ENCODE measurements around the gene ADARB2. TPM values are rescaled to one million over a fixed set of nuclear protein-coding genes. Genes with fewer than 3 reads are reported as not detected.

The ADARB2 gene
- total RNA-seq, 1 experiment from 2014 or later: not detected

DNA sequence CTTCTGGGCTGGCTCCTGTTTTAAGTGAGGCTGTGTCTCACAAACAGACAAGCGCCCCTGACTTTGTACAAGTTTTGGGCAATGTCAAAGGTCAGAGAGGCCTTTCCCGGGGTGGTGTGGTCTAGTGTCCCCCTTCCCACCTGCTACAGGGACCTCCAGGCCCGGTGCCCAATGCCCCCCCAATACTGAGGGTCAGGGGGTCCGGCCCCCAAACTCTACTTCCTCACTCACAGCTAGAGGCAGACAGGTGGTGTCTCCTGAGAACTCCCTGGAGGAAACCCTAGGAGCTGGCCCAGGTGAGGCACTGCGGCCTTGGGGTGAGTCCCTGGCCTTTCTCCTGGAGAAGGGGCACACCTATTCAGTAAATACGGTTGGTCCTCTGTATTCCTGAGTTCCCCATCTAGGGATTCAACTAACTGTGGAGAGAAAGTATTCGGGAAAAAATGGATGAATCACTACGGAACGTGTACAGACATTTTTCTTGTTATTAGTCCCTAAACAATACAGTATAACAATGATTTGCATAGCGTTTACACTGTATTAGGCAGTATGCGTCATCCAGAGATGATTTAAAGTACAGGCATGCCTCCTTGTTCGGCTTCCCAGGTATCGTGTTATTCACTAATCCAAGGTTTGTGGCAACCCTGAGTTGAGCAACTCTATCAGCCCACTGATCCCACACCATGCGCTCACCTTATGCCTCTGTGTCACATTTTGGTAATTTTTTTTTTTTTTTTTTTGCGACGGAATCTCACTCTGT is 373.0 kb downstream of the ADARB2 start:
- TF ChIP-seq, protein P1, sequence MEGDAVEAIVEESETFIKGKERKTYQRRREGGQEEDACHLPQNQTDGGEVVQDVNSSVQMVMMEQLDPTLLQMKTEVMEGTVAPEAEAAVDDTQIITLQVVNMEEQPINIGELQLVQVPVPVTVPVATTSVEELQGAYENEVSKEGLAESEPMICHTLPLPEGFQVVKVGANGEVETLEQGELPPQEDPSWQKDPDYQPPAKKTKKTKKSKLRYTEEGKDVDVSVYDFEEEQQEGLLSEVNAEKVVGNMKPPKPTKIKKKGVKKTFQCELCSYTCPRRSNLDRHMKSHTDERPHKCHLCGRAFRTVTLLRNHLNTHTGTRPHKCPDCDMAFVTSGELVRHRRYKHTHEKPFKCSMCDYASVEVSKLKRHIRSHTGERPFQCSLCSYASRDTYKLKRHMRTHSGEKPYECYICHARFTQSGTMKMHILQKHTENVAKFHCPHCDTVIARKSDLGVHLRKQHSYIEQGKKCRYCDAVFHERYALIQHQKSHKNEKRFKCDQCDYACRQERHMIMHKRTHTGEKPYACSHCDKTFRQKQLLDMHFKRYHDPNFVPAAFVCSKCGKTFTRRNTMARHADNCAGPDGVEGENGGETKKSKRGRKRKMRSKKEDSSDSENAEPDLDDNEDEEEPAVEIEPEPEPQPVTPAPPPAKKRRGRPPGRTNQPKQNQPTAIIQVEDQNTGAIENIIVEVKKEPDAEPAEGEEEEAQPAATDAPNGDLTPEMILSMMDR (IDR thresholded peaks at IDR 0.05; ENCODE audit: unreplicated experiment): no peak
- CTCF ChIA-PET: no interaction called here
- H3K27ac Mint-ChIP-seq (ENCODE audit: unreplicated experiment): no peak overlapping the region
- H3K9me3 Mint-ChIP-seq (ENCODE audit: low read depth, unreplicated experiment): no peaks in the 10 kb centered on the region
- intact Hi-C loops (cut with micrococcal nuclease; ENCODE audit: unreplicated experiment): no loop called here
- no peak for DNase-seq
- peaks cover 37% of the 10 kb centered on the region for H3K27me3 Mint-ChIP-seq (ENCODE audit: unreplicated experiment)
- no peaks in the 10 kb centered on the region for H3K4me1 Mint-ChIP-seq (ENCODE audit: low read depth, unreplicated experiment)
- no peak overlapping the region for H3K4me3 Mint-ChIP-seq (ENCODE audit: low read depth, unreplicated experiment)
- H3K36me3 Mint-ChIP-seq (ENCODE audit: insufficient read depth, unreplicated experiment): no peaks in the 10 kb centered on the region
- no TSS peak for BruUV-seq (replicated peaks)

DNA sequence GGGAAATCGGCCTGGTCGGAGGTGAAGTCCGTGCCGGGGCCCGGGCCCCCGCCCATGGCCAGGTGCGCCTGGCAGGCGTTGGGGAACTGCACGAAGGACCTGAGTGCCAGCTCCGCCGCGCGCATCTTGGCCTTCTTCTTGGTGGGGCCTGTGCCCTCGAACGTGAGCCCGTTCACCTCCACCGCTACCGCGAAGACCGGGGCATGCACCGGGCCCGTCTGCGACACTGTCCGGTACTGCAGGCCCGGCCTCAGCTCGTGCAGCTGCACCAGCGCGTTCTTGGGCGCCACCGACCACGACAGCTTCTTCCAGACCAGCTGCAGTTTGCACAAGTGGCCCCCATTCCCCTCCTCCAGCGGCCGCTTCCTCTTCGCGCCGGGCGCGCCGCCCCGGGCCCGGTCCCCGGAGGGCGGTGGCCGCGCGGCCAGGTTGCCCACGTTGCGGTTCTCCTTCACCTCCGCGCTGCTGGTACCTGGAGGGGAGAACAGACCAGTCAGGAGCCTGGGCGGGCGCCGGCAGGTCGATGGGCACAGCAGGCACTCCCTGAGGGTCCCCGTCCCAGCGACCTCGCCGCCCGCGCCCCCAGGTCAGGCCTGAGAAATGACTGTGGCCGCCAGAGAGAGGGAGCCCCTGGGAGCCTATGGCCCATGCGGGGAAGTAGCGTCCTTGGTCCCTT is 373.7 kb downstream of the ADARB2 start:
- intact Hi-C loops (cut with micrococcal nuclease; ENCODE audit: unreplicated experiment): no loop called here
- Mint-ChIP-seq H3K27me3 (ENCODE audit: unreplicated experiment) (peaks cover 37% of the 10 kb centered on the region), H3K9me3 (ENCODE audit: low read depth, unreplicated experiment) (no peaks in the 10 kb centered on the region), H3K27ac (ENCODE audit: unreplicated experiment) (no peak overlapping the region), H3K4me3 (ENCODE audit: low read depth, unreplicated experiment) (no peak overlapping the region), H3K4me1 (ENCODE audit: low read depth, unreplicated experiment) (no peaks in the 10 kb centered on the region), H3K36me3 (ENCODE audit: insufficient read depth, unreplicated experiment) (no peaks in the 10 kb centered on the region)
- CTCF ChIA-PET: no interaction called here
- DNase-seq: no peak
- TF ChIP-seq, protein P1 (IDR thresholded peaks at IDR 0.05; ENCODE audit: unreplicated experiment): no peak
- no TSS peak for BruUV-seq (replicated peaks)

DNA sequence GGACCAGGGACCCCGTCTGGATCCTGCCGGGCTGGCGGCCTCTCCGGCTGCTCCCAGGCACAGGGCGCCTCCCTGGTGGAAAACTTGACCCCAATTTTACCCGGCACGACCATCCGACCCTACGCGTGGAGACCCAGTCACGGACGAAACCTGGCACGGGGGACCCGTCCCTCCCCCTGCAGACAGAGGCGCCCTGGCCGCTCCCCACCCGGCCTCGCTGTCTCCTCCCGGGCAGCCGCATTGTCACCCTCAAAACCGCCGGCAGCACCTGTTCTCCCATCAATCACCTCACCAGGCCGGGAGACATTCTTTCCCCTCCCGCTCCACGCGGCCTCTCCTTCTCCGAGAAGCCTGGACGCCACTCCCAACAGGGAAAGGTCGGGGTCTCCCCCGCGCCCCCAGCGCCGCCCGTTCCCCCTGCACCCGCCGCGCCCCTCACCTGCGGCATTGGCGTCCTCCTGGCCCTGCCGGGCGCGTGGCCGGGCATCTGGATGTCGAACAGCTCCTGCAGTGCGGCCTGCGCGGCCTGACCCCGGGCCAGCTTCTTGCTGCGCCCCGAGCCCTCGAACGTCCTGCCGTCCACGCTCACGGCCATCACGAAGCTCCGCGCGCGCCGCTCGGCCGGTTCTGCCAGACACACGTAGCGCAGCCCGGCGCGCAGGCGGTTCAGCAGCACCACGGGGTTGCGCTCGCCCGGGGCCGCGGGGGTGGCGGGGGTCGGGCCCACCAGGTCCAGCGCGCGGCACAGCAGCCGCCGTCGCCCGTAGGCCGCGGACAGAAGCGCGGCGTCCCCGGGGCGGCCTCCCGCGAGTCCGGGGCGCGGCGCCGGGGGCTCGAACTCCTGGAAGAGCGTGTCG is 374.5 kb downstream of the ADARB2 start:
- TF ChIP-seq, protein P1 (IDR thresholded peaks at IDR 0.05; ENCODE audit: unreplicated experiment): no peak
- Mint-ChIP-seq H3K9me3 (ENCODE audit: low read depth, unreplicated experiment) (no peaks in the 10 kb centered on the region), H3K27ac (ENCODE audit: unreplicated experiment) (no peak overlapping the region), H3K4me1 (ENCODE audit: low read depth, unreplicated experiment) (no peaks in the 10 kb centered on the region), H3K4me3 (ENCODE audit: low read depth, unreplicated experiment) (no peak overlapping the region), H3K27me3 (ENCODE audit: unreplicated experiment) (peaks cover 37% of the 10 kb centered on the region), H3K36me3 (ENCODE audit: insufficient read depth, unreplicated experiment) (no peaks in the 10 kb centered on the region)
- CTCF ChIA-PET: no interaction called here
- DNase-seq: no peak
- BruUV-seq (replicated peaks): no TSS peak
- intact Hi-C loops (cut with micrococcal nuclease; ENCODE audit: unreplicated experiment): no loop called here

DNA sequence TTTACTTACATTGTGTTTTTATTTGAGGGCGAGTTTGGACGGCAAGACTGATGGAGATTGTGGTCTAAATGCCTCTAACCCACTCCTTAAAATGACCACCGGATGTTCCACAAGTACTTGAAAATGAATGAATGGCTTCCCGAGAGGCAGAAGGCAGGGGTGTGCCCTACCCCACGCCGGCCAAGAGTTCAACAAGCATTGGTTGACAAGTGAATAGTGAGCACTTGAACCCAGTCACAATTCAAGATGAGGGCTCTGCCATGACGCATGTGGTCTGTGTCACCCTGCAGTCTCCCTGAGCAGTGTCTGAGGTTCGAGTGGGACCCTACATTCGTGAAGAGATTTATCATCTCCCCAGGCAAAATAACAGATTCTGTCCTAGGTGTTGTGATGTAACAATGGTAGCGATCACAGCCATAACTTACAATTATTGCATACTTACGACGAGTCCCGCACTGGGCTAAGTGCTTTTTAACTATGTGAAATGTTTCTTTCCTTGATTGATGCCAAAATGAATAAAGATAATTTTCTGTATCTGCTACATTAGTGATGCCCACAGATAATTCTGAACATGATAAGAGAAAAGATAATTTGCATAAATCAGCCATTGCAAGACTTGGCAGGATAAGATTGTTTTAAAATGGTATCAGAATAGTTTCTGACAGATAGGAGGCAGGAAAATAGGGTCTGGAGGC is 375.8 kb downstream of the ADARB2 start:
- Mint-ChIP-seq H3K27me3 (ENCODE audit: unreplicated experiment) (peaks cover 25% of the 10 kb centered on the region), H3K9me3 (ENCODE audit: low read depth, unreplicated experiment) (no peaks in the 10 kb centered on the region), H3K4me3 (ENCODE audit: low read depth, unreplicated experiment) (no peak overlapping the region), H3K27ac (ENCODE audit: unreplicated experiment) (no peak overlapping the region), H3K4me1 (ENCODE audit: low read depth, unreplicated experiment) (no peaks in the 10 kb centered on the region), H3K36me3 (ENCODE audit: insufficient read depth, unreplicated experiment) (no peaks in the 10 kb centered on the region)
- TF ChIP-seq, protein P1 (IDR thresholded peaks at IDR 0.05; ENCODE audit: unreplicated experiment): no peak
- intact Hi-C loops (cut with micrococcal nuclease; ENCODE audit: unreplicated experiment): no loop called here
- CTCF ChIA-PET: no interaction called here
- no peak for DNase-seq
- no TSS peak for BruUV-seq (replicated peaks)

Data from Calu3 (cell line).